Stomach (tissue), 9 donors: ENCODE results near the gene SRRM1. TPM values are rescaled to one million over a fixed set of nuclear protein-coding genes. Genes with fewer than 3 reads are reported as not detected.
A peak's percentile ranks its signal among the peaks of the same experiment; 100 is the strongest.

Experiments used
- DNase-seq, 2 donors: peaks; one replicate each; pipeline versions ENCODE4 v3.0.0 to v3.0.0-alpha.2; 2013 to 2019
- H3K27ac ChIP-seq, 5 donors: fragments of 200-600 bp in 4 of 5; sonication (generic) in 4 of 5; one replicate each; pipeline ENCODE4 v1.5.1; 2013 to 2019; ENCODE audit warnings: mild to moderate bottlenecking in 1 of 5, moderate library complexity in 1 of 5
- H3K27me3 ChIP-seq, 3 donors: fragments of 200-600 bp; sonication (generic); one replicate each; pipeline ENCODE4 v1.5.1; 2017 to 2019; ENCODE audit warnings: mixed run types in 1 of 3
- H3K36me3 ChIP-seq, 4 donors: fragments of 200-600 bp; sonication (generic); 1 replicate in 3 of 4; 2 replicates in 1 of 4; pipeline ENCODE4 v1.5.1; 2016 to 2019
- H3K4me1 ChIP-seq, 4 donors: fragments of 200-600 bp; sonication (generic); one replicate each; pipeline ENCODE4 v1.5.1; 2016 to 2019
- H3K4me3 ChIP-seq, 4 donors: fragments of 200-600 bp; sonication (generic) in 3 of 4; one replicate each; pipeline ENCODE4 v1.5.1; 2016 to 2019; ENCODE audit warnings: mild to moderate bottlenecking in 1 of 4
- H3K9me3 ChIP-seq, 4 donors: fragments of 200-600 bp; sonication (generic); one replicate each; pipeline ENCODE4 v1.5.1; 2016 to 2019
- CTCF ChIP-seq, 7 experiments: fragments of 450-650 bp in 4 of 7; fragments of 200-600 bp in 3 of 7; sonication (generic) in 3 of 7; IDR thresholded peaks; one replicate each; pipeline ENCODE4 v1.5.1; 2016 to 2019; ENCODE audit warnings: antibody characterized with exemption in 7 of 7, control low read depth in 2 of 7, mild to moderate bottlenecking in 1 of 7
- EP300 ChIP-seq: sonication (generic); formaldehyde crosslinking; IDR thresholded peaks from one replicate; pipeline ENCODE4 v1.6.1; 2017; ENCODE audit warnings: antibody characterized with exemption
- POLR2A ChIP-seq, 4 donors: fragments of 450-650 bp; IDR thresholded peaks; one replicate each; pipeline ENCODE4 v1.6.1; 2016; ENCODE audit warnings: antibody characterized with exemption in 4 of 4, control low read depth in 2 of 4, mild to moderate bottlenecking in 1 of 4, moderate library complexity in 1 of 4
- POLR2AphosphoS5 ChIP-seq, 3 donors: sonication (generic); formaldehyde crosslinking; IDR thresholded peaks; one replicate each; pipeline ENCODE4 v1.6.1; 2016; ENCODE audit warnings: antibody characterized with exemption in 3 of 3
- WGBS, 5 donors: extraction: QIAGEN DNeasy Blood & Tissue Kit in 3 of 5; methylation state at CpG; one replicate each; pipeline versions ENCODE4 v1.1.5 to v1.1.7; 2013 to 2018; 5-methylcytosine and 5-hydroxymethylcytosine counted together
- intact Hi-C: fragments of 100-400 bp; cut with DNase I; formaldehyde crosslinking; loops from one replicate; pipeline ENCODE4 v1.15.1; 2023; ENCODE audit warnings: low total_unique reads
- polyA plus RNA-seq, 3 donors: library from polyadenylated mRNA; stranded (reverse); fragments of 200-250 nt; gene quantifications; one replicate each; pipeline ENCODE4 v1.2.3, GENCODE V29; 2013
- total RNA-seq, 5 donors: library from RNA; depleted of rRNA; stranded (reverse); fragments of >200 nt; gene quantifications; one replicate each; pipeline versions ENCODE4 v1.1.0 to v1.2.3, GENCODE V29; 2014 to 2016
- donor health status: healthy with polysubstance abuse.
- donor health status: Bipolar disorder and iron deficiency.
- donor health status: healthy.

SRRM1 gene
- total and polyA plus RNA-seq, 8 donors = 21.2 to 149 (median 104) TPM

GRCh38 chr1:24636661-24637357, 6.3 kb upstream of the SRRM1 start:
- DNase-seq = no peak
- Histone ChIP-seq H3K27ac (no peak overlapping the region), H3K4me1 (peaks cover 6 to 35% (median 16%) of the 10 kb centered on the region in 4 donors), H3K36me3 (no peaks in the 10 kb centered on the region), H3K4me3 (no peak overlapping the region), H3K9me3 (no peaks in the 10 kb centered on the region), H3K27me3 (no peaks in the 10 kb centered on the region)
- intact Hi-C loops = no loop called here
- TF ChIP-seq POLR2AphosphoS5 (IDR thresholded peaks at IDR 0.05) = no peak
- 56 to 74% (median 62%) methylated on average over 3 of the region's 3 CpGs for WGBS, 5 donors

GRCh38 chr1:24639094-24639493, 4.0 kb upstream of the SRRM1 start:
- no peaks in the 10 kb centered on the region for H3K9me3 ChIP-seq
- no peak for DNase-seq
- no peak for TF ChIP-seq POLR2AphosphoS5 (IDR thresholded peaks at IDR 0.05)
- TF ChIP-seq EP300 = no peak
- no peak for TF ChIP-seq CTCF (IDR thresholded peaks at IDR 0.05)
- H3K27me3 ChIP-seq = no peaks in the 10 kb centered on the region
- 77 to 86% (median 82%) methylated on average over 2 of the region's 2 CpGs for WGBS, 5 donors
- H3K36me3 ChIP-seq = no peaks in the 10 kb centered on the region
- H3K27ac ChIP-seq = no peak overlapping the region
- no peak overlapping the region for H3K4me3 ChIP-seq
- H3K4me1 ChIP-seq = peaks cover 11 to 35% (median 23%) of the 10 kb centered on the region in 4 donors
- intact Hi-C loops = no loop called here

- Histone ChIP-seq H3K36me3 (no peaks in the 10 kb centered on the region), H3K4me1 (peaks cover 19 to 38% (median 29%) of the 10 kb centered on the region in 4 donors), H3K9me3 (no peaks in the 10 kb centered on the region), H3K27me3 (no peaks in the 10 kb centered on the region), H3K27ac (peak overlapping the region in 1 of 5 donors; percentile 16), H3K4me3 (no peak overlapping the region)
- intact Hi-C loops = no loop called here
- TF ChIP-seq POLR2AphosphoS5 (IDR thresholded peaks at IDR 0.05) (no peak), EP300 (no peak), CTCF (IDR thresholded peaks at IDR 0.05) (no peak), POLR2A (IDR thresholded peaks at IDR 0.05) (no peak)
- peak in 1 of 2 donors; percentile 38 for DNase-seq
- WGBS, 5 donors = 33 to 55% (median 48%) methylated on average over 4 of the region's 4 CpGs
These were observed 3.2 kb upstream of the SRRM1 start for GRCh38 chr1:24639881-24640280.

- Histone ChIP-seq H3K9me3 (no peaks in the 10 kb centered on the region), H3K4me1 (peaks cover 23 to 39% (median 31%) of the 10 kb centered on the region in 4 donors), H3K27me3 (no peaks in the 10 kb centered on the region), H3K27ac (peak overlapping the region in 1 of 5 donors; percentile 16), H3K4me3 (no peak overlapping the region), H3K36me3 (peaks cover 0 to under 1% (median 0%) of the 10 kb centered on the region in 4 donors)
- no peak for TF ChIP-seq EP300
- no peak for TF ChIP-seq POLR2A (IDR thresholded peaks at IDR 0.05)
- TF ChIP-seq CTCF (IDR thresholded peaks at IDR 0.05) = no peak
- TF ChIP-seq POLR2AphosphoS5 (IDR thresholded peaks at IDR 0.05) = no peak
- WGBS, 5 donors = 45 to 66% (median 56%) methylated on average over 6 to 7 of the region's 7 CpGs
- intact Hi-C loops = no loop called here
- DNase-seq = peak; percentile 42 to 63
These were observed 2.8 kb upstream of the SRRM1 start for GRCh38 chr1:24640288-24640687.

DNA sequence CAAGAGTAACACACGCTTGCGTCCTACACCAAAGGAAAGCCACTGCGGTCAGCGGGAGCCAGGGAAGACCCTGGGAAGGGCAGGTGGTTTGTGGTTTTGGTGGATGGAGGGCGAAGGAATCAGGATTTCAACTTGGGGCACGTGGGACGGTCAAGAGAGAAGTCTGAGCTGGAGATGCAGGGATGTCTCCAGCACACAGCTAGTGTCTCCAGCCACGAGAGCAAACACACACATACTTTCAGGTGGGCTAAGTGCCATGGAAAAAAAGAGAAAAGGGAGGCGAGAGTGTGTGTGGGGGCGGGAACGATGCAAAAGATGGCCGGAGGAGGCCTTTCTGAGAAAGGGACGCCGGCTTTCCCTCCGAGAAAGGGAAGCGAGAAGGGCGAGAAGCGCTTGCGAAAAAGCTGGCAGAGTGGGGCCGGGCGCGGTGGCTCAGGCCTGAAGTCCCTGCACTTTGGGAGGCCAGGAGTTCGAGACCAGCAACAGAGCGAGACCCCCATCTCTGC, 1.4 kb upstream of the SRRM1 start:
- Histone ChIP-seq H3K4me1 (peaks cover 29 to 50% (median 41%) of the 10 kb centered on the region in 4 donors), H3K36me3 (peaks cover 8 to 15% (median 12%) of the 10 kb centered on the region in 4 donors), H3K9me3 (no peaks in the 10 kb centered on the region), H3K27me3 (no peaks in the 10 kb centered on the region), H3K4me3 (peak overlapping the region; percentile 66 to 100 (median 95)), H3K27ac (peak overlapping the region; percentile 67 to 100 (median 98))
- intact Hi-C loops = no loop called here
- DNase-seq = peak in 1 of 2 donors; percentile 67
- WGBS, 5 donors = 20 to 33% (median 24%) methylated on average over 24 of the region's 24 CpGs
- no peak for TF ChIP-seq EP300
- no peak for TF ChIP-seq POLR2AphosphoS5 (IDR thresholded peaks at IDR 0.05)
- peak in 1 of 7 experiments; percentile 9 for TF ChIP-seq CTCF (IDR thresholded peaks at IDR 0.05)
- TF ChIP-seq POLR2A (IDR thresholded peaks at IDR 0.05) = no peak
